ENCODE results near the gene LRRN4CL.

LRRN4CL gene

DNA sequence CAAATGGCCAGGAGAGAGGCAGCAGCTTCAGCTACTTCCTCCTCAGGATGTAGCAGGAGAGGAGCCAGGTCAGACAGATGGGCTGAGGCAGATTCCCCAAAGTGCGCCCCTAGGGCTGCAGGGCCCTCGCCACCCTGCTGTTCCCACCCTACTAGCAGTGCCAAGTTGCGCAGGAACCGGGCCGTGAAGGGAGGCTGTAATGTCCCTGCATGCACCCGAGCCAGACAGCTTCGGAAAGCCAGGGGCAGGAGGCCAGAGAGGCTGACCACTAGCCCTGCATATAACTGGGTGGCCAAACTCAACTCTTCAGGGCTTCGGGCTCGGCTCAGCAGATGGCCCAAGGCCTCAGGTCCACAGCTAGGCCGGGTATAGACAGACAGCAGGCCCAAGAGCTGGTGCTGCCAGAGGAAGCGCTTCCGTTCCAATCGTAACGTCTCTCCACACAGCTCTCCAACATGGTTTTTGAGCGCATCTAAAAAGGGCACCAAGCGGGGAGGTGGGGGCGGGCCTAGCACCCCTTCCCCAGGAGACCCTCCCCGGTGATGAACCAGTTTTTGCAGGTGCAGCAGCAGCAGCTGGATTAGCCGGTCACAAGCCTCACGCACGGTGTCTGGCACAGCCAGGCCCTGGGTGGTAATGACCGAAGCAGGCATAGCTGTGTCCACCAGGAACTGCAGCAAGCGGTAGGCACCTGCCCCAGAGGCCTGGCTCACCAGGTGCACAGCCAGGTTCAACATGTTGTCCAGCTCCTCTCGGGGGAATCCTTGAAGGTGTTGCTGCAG lies 41.0 kb downstream of the LRRN4CL start:
- no peak for DNase-seq (ENCODE audit: low read depth in 1 of 2, low spot score in 1 of 2)

DNA sequence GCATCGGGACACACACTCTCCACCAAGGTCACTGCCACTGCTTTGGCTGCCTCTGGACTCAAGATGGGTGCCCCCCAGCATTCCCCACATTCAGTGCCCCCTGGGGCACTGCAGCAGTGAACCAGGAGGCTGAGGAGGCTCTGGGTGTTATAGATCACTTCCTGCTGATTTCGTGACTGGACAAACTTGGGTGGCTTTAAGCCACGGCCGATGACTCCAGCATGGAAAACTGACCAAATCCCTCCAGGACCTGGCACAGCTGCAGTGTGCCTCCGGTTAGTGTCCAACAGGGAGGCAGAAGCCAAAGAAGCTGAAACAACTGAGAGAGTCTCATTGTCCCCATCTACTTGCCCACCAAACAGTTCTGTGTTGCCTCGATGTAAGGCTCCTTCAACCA lies 41.7 kb downstream of the LRRN4CL start:
- DNase-seq (ENCODE audit: low read depth in 1 of 2, low spot score in 1 of 2), result no peak

DNA sequence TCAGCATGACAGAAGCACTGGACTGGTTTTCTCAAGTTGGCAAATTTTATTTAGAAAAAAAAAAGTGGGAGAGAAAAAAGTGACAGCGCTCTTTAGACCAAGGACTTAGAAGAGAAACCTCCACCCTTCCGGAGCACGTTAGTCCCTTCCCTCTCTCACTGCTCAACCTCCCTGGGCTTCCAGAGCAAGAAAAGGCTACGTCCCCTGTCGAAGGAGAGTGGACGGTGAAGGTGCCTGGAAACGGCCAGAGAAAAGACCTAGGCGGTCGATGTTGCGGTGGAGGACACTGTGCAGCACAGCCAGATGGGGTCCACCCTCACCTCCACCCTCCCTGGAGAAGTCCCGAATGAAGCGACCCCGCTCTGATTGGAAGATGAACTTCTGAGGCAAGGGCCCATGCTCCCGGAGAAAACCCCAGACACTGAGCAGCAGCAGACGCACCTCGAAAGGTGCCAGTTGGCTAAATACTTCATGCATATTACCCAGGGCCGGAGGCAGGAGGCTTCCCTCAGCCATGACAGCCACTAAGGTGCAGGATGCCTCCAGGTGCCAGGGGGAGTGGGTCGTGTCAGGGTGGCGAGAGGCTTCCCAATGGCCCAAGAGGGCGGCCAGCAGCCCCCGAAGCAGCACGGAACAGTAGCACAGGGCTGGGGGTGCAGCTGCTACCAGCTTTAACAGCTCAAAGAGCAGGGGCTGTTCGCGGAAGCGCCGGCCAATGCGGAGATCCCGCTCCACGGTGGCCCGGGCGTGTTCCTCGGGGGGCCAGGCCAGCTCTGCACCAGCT lies 42.3 kb downstream of the LRRN4CL start:
- DNase-seq (ENCODE audit: low read depth in 1 of 2, low spot score in 1 of 2), result no peak

DNA sequence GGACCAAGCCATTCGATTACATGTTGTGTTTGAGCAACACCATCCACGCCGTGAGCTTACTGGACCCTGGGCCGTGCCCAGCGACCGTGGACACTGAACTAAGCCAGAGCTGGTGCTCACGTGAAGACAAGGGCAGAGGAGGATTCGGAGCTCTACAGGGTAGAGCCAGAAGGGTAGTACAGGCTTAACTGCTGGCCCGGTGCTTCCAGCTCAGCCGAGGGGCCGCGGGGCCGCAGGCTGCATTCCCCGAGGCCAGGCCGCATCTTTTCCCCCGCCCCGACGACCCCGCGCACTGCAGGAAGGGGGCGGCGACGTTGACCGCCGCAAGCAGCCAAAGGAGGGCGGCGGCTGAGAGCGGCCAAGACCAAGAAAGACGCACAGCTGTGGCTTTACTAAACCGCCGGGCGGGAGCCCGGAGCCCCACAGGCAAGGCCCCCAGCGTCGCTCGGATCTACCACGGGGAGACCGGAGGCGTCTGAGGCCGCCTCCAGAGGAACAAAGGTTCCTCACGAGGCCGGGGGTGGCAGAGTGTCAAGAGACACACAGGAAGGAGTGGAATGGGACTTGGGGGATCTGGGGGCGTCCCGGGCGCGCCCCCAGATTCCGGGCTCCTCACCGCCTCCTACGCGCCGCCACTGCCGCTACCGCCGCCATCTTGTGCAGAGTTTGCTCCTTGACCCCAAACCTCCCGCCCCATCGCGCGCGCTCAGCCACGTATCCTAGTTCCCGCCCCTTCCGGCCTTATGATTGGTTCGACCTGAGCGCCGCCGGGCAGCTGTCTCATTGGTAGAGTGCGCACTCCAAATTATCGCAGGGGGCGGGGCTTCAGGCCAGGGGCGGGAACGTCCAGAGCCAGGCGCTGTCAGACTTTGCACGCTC lies 43.1 kb downstream of the LRRN4CL start, which contains the start of gene GANAB:
TSS of gene GANAB (minus strand) at position 668 of the 879 bp plus-strand sequence. CDS start at position 654, 14 bp downstream.
- peak; percentile 96 to 98 for DNase-seq (ENCODE audit: low read depth in 1 of 2, low spot score in 1 of 2)

DNA sequence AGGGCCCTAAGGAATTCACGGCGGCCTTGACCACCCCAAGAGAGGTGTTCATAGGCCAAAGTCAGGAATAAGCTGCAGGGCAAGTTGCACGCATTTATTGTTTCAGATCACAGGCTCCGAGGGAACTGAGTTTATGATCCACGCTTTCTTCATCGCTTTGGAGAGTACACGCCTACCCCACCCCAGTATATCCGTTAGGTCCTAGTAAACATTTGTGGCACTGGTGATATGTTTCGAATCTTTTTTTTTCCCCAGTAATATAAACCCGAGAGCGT lies 43.7 kb downstream of the LRRN4CL start:
- DNase-seq (ENCODE audit: low read depth in 1 of 2, low spot score in 1 of 2), result no peak

DNA sequence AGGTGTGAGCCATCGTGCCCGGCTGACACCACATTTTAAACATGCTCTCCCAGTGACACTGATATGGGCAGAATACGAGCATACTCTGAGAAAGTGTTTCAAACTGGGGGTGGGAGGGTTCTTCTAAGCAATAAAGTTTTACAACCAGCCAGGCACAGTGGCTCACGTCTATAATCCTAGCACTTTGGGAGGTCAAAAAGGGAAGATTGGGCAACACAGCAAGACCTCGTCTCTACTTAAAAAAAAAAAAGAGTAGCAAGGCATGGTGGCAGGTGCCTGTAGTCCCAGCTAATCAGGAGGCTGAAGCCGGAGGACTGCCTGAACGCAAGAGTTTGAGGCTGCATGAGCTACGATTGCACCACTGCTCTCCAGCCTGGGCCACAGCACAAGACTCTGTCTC lies 45.1 kb downstream of the LRRN4CL start:
- no peak for DNase-seq (ENCODE audit: low read depth in 1 of 2, low spot score in 1 of 2)

Measured in stimulated activated CD4-positive, alpha-beta T cell treated with anti-CD3 and anti-CD28 coated beads, Interleukin-15, amount 100 ng/mL, for 1 hour (primary cell).